Bone marrow (tissue), 2 donors: ENCODE results near the gene DBF4B.

Experiments
- DNase-seq, 2 donors: peaks; one replicate each; lab custom pipeline; 2025; lab: John Stamatoyannopoulos, UW

DBF4B gene

DNA sequence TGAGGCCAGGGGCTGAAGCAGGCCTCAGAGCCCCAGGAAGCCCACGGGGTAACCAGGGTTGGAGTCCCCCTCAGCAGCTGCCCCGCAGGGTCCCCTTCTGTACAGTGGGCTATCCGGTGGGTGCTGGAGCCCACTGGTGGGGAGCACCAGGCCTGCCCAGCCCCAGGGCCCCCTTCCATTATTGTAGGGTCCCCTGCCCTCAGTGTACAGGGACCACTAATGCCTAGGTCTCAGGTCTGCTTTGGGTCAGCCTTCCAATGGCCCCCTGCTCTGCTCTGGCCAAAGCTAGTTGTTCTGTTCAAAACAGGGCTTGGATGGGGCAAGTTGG is 51.4 kb downstream of the DBF4B start:
- DNase-seq: no peak

- DNase-seq: no peak
Observed at GRCh38 chr17:44760474-44761308, 52.2 kb downstream of the DBF4B start.

DNA sequence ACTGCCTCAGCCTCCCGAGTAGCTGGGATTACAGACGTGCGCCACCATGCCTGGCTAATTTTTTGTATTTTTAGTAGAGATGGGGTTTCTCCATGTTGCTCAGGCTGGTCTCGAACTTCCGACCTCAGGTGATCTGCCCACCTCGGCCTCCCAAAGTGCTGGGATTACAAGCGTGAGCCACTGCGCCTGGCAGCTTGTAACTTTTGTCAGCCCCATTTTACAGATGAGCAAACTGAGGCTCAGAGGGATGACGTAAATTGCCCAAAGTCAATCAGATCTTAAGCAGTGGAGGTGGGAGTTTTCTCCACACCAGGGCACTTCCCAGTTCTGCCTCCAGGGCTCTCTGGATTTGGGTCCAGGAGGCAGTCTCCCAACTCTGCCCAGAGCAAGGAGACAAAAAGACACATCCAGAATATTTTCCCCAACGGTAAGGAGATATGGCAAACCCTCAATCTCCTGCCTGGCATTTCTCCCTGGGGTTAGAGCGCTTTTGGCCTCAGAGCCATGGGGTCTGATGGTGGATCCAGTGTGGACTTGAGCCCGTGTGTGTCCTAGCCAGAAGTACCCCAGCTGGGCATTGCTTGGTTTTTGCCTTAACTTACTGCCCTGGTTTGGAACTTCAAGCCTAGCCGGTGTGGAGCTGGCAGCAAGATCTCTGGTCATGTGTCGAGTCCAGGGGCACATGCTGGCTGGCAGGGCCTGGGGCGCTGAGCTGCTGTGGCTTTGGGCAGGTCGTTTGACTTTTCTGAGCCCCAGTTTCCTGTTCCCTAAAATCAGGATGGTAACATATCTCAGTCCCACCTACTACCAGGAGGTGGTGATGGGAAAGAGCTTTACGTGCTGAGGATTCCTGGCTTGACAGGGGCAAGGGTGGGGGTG is 53.7 kb downstream of the DBF4B start:
- no peak for DNase-seq

GRCh38 chr17:44763170-44763569 is 54.7 kb downstream of the DBF4B start:
- no peak for DNase-seq

- DNase-seq: no peak
Observed at GRCh38 chr17:44765965-44766364, 57.5 kb downstream of the DBF4B start.

DNA sequence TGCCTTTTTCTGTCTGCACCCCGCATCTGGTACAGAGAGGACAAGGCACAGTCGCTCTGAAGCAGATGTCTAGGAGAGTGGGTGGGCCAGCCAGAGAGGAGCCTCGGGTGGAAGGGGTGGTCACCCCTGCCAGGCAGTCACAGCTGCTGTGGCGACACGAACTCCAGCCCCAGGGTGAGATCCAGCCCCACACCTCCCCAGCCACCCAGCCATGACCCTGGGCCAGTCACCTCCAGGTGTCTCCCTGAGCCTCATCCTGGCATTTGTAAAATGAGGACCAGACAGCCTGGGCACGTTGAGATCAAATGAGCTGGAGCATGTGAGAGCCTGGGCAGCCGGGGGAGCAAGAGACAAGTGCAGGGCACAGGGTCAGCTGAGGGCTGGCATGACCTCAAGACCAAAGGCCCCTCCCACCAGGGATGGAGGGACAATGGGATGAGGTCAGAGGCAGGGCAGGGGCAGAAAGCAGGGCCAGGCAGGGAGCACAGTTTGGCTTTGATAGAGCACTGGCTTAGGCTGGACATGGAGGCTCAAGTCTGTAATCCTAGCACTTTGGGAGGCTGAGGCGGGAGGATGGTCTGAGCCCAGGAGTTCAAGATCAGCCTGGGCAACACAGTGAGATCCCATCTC is 58.1 kb downstream of the DBF4B start:
- DNase-seq: no peak

DNA sequence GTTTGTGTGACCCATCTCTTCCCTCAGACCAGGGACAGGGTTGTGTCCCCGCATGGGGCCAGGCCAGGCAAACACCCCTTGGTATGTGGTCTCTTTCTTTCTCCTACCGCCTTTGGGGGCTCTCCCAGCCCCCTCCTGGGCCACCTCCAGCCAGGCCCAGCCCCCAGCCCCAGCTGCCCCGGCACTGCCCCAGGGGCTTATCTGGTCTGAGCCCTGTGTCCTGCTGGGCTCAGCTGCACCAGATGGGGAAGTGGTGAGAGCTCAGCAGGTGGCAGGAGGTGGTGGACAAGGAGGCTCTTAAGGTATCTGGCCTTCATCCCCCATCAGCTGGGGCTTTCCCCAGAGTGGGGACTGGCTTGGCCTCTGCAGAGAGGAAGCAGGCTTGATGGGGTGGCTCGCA is 59.0 kb downstream of the DBF4B start:
- DNase-seq: no peak

DNA sequence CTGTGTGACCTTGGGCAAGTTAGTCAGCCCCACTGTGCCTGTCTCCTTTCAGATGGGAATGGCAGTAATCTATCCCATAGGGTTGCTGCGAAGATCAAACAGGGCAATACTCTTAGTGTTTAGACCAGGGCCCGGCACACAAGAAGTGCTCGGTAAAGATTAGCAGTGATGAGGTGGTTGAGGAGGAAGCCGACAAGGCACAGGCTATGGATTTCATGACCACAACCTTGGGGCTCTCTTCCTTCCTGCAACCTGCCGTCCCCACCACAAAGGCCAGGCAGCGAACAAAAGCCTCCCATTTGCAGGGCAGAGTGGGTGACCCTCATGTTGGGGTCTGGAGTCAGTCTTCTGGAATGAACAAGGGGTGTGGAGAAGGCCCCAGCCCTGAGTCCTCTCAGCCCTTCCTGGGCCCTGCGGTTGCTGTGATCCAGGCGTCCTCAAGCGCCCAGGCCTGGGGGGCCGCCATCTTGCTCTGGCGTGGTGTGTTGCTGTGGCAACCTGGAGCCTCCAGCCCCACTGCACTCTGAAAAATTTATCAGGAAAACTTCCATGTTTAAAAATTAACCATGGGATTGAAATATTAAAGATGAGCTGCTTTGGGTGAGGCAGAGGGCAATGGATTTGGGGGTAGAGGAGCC is 60.2 kb downstream of the DBF4B start:
- no peak for DNase-seq

DNA sequence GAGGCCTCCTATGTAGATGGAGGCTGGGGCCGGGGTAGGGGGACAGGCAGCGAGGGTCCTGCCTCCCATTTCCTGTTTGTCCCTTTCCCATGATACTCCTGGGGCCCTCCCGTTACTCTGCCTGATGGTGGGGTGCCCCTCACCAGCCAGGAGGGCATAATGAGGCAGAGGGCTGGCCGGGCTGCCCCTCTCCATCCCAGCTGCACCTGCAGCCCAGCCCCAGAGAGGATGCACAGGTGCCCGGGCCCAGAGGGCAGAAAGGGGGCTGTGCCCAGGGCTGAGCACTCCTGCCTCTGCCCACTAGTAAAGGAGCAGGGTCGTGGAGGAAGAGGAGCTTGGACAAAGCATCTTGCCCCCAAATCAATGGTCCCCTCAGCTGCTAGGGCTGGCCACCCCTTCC is 60.8 kb downstream of the DBF4B start:
- no peak for DNase-seq

GRCh38 chr17:44769647-44770084 is 61.2 kb downstream of the DBF4B start:
- DNase-seq: no peak

DNA sequence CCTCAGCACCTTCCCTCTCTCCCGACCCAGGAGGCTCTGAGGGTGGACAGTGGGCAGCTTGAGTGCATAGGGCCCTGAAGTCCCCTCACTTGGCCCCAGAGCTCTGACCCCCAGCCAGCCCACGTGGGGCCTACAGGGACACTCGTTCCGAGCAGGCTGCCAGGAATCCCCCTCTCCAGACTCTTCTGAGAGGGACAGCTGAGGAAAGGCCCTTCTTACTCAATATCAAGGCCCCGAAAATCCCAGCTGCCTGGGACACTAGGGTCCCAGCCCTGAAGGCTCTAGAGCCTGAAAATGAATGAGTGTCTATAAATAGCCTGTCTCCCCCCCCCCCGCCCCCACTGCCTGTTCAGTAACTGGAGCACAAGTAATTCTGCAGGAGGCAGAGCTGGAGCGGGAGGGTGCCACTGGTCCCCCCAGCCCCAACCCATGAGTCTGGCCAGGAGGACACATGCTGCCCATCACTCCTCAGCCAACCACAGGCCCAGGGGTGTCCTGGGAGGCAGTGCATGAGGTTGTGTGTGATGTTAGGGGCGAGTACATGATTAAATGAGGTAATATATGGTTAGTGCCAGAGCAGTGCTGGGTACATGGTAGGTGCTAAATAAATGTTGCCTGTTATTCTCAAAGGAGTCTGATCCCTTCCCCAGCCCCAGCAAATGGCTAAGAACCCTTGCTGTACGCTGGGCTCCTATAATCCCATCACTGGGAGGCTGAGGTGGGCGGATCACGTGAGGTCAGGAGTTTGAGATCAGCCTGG is 61.9 kb downstream of the DBF4B start:
- DNase-seq: no peak

- DNase-seq: no peak
Observed at GRCh38 chr17:44772308-44773045, 64.0 kb downstream of the DBF4B start.

- no peak for DNase-seq
Observed at GRCh38 chr17:44773140-44773539, 64.7 kb downstream of the DBF4B start.

- peak; percentile 58 to 72 for DNase-seq
Observed at GRCh38 chr17:44774271-44775135, 66.0 kb downstream of the DBF4B start.

GRCh38 chr17:44775136-44775837 is 66.8 kb downstream of the DBF4B start:
- peak; percentile 75 to 90 for DNase-seq

DNA sequence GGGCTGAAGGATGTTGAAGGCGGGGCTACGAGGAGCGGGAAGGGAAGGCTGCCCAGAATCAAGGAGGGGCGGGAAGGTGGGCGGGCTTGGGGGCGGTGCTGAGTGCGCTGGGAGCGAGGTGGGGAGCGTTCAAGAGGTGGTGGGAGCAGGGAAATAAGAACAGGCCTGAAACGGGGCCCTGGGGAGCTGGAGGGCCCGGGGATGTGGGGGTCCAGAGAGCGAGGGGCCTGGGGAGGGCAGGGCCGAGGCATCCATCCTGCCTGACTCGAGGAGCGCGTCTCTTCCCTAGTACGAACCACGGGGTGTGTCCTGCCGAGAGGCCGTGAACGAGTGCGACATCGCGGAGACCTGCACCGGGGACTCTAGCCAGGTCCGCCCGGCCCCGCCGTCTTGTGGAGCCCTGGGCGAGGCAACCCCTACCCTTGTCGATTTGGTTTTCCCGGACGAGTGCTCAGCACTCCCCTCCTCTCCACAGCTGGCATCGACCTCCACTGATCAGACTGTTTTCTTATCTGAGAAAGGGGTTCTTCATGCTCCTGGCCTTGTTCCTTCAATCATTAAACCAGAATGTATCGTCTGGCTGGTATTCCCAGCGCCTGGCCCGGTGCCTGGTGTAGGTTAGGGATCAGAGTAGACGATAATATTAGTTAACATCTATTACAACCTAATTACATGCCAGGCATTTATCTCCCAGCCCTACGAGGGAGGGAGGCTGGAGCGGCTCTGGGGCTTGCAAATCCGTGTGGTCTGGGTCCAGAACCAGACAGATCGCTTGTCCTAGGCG is 67.6 kb downstream of the DBF4B start:
- no peak for DNase-seq

- DNase-seq: no peak
Observed at GRCh38 chr17:44776628-44777393, 68.3 kb downstream of the DBF4B start.
